Measurements from ENCODE around the gene TMEM59L. TPM values are rescaled to one million over a fixed set of nuclear protein-coding genes. Genes with fewer than 3 reads are reported as not detected.

TMEM59L gene
- total RNA-seq, 1 donor from 2014 or later = 1.5 TPM

DNA sequence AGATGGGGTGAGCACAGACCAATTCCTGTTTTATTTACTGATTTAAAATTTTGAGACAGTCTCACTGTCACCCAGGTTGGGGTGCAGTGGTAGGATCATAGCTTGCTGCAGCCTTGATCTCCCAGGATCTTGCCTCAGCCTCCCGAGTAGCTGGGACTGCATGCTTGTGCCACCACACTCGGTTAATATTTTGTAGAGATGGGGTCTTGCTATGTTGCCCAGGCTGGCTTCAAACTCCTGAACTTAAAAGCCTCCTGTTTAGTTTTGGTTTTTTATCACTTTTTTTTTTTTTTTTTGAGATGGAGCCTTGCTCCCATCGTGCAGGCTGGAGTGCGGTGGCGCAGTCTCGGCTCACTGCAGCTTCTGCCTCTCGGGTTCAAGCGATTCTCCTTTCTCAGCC is 36.3 kb upstream of the TMEM59L start:
- intact Hi-C loops (cut with micrococcal nuclease) = no loop called here
- peaks cover 48% of the 10 kb centered on the region for H3K36me3 ChIP-seq
- no peak for DNase-seq

DNA sequence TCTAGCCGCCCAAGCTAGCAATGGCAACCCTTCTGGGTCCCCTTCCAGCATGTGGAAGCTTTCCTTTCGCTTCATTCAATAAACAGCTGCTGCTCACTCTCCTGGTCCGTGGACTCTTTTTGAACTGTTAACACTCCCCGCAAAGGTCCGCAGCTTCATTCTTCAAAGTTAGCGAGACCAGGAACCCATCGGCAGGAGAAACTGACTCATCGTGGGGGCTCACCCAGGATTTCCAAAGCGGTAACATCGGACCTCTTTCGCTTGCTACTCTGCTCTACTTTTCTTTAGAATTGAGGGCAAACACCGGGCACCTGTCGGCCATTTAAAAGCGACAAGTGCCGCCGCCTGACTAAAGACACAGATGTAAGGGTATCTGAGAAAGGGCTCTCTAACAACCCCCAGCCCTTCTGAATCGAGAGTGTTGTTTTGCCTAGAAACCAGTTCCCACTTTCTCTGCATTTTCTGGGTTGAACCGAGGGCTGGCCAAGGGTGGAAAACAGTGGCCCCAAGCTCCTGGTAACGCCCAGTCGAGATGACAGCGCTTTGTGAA is 35.2 kb upstream of the TMEM59L start:
- DNase-seq = no peak
- Histone ChIP-seq H3K27me3 (ENCODE audit: low read depth) (no peaks in the 10 kb centered on the region), H3K9me3 (replicated peaks) (no peaks in the 10 kb centered on the region), H3K4me3 (no peak overlapping the region), H3K36me3 (peaks cover 48% of the 10 kb centered on the region), H3K27ac (replicated peaks) (no peak overlapping the region), H3K4me1 (peaks cover 12% of the 10 kb centered on the region)
- intact Hi-C loops (cut with micrococcal nuclease) = no loop called here
- TF ChIP-seq, protein P1, sequence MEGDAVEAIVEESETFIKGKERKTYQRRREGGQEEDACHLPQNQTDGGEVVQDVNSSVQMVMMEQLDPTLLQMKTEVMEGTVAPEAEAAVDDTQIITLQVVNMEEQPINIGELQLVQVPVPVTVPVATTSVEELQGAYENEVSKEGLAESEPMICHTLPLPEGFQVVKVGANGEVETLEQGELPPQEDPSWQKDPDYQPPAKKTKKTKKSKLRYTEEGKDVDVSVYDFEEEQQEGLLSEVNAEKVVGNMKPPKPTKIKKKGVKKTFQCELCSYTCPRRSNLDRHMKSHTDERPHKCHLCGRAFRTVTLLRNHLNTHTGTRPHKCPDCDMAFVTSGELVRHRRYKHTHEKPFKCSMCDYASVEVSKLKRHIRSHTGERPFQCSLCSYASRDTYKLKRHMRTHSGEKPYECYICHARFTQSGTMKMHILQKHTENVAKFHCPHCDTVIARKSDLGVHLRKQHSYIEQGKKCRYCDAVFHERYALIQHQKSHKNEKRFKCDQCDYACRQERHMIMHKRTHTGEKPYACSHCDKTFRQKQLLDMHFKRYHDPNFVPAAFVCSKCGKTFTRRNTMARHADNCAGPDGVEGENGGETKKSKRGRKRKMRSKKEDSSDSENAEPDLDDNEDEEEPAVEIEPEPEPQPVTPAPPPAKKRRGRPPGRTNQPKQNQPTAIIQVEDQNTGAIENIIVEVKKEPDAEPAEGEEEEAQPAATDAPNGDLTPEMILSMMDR (IDR thresholded peaks at IDR 0.05; ENCODE audit: borderline replicate concordance) = no peak

More for the DNA sequence above, 36.3 kb upstream of the TMEM59L start:
- TF ChIP-seq, protein P1 (IDR thresholded peaks at IDR 0.05; ENCODE audit: borderline replicate concordance) = no peak
- no peaks in the 10 kb centered on the region for H3K9me3 ChIP-seq (replicated peaks)
- H3K27ac ChIP-seq (replicated peaks) = no peak overlapping the region
- H3K27me3 ChIP-seq (ENCODE audit: low read depth) = no peaks in the 10 kb centered on the region
- no peak overlapping the region for H3K4me3 ChIP-seq
- peaks cover 20% of the 10 kb centered on the region for H3K4me1 ChIP-seq

DNA sequence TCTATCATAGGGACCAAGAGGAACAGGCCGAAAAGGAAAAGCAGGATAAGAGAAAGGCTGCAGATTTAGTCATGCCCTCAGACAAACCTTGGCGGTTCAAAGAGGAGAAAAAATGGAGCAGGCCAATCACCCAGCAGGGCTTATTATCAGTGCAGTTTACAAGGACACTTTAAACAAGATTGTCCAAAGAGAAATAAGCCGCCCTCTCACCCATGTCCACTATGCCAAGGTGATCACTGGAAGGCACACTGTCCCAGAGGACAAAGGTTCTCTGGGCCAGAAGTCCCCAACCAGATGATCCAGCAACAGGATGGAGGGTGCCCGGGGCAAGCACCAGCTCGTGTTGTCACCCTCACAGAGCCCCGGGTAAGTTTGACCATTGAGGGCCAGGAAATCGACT is 32.4 kb upstream of the TMEM59L start:
- Histone ChIP-seq H3K36me3 (peaks cover 24% of the 10 kb centered on the region), H3K4me3 (no peak overlapping the region), H3K4me1 (no peaks in the 10 kb centered on the region), H3K27me3 (ENCODE audit: low read depth) (no peaks in the 10 kb centered on the region), H3K27ac (replicated peaks) (no peak overlapping the region), H3K9me3 (replicated peaks) (no peaks in the 10 kb centered on the region)
- intact Hi-C loops (cut with micrococcal nuclease) = no loop called here
- TF ChIP-seq, protein P1 (IDR thresholded peaks at IDR 0.05; ENCODE audit: borderline replicate concordance) = no peak
- no peak for DNase-seq

DNA sequence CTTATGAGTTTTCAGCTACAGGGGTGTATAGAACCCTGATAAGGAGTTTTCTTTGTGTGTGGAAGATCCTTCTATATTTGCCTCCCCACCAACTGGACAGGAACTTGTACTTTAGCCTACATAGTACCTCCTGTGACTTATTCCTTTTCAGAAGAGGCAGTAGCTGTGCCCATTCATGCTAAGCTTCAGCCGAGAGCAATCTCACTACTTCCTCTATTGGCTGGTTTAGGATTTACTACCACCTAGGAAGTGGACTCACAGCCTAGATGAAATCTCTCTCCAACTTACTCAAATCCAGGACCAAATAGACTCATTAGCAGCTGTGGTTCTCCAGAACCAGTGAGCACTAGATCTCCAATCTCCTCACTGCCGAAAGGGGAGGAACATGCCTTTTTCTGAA is 26.4 kb upstream of the TMEM59L start:
- no peak overlapping the region for H3K27ac ChIP-seq (replicated peaks)
- no peaks in the 10 kb centered on the region for H3K27me3 ChIP-seq (ENCODE audit: low read depth)
- H3K4me3 ChIP-seq = no peak overlapping the region
- intact Hi-C loops (cut with micrococcal nuclease) = no loop called here
- H3K4me1 ChIP-seq = peaks cover 32% of the 10 kb centered on the region
- no peaks in the 10 kb centered on the region for H3K9me3 ChIP-seq (replicated peaks)
- H3K36me3 ChIP-seq = peaks cover 9% of the 10 kb centered on the region
- TF ChIP-seq, protein P1 (IDR thresholded peaks at IDR 0.05; ENCODE audit: borderline replicate concordance) = no peak
- no peak for DNase-seq

DNA sequence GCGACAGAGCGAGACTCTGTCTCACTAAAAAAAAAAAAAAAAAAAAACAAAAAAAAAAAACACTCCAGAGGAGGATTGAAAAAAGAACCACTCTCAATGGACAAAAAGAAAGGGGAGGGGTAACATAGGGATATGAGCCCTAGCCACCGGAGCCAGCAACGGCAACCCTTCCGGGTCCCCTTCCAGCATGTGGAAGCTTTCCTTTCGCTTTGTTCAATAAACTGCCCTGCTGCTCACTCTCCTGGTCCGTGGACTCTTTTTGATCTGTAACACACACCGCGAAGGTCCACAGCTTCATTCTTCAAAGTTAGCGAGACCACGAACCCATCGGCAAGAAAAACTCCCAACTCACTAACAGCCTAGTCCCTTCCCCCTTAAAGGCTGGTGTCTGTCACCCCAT is 25.1 kb upstream of the TMEM59L start:
- TF ChIP-seq, protein P1 (IDR thresholded peaks at IDR 0.05; ENCODE audit: borderline replicate concordance) = no peak
- Histone ChIP-seq H3K9me3 (replicated peaks) (no peaks in the 10 kb centered on the region), H3K36me3 (peaks cover 12% of the 10 kb centered on the region), H3K27ac (replicated peaks) (peak overlapping the region; percentile 97), H3K4me3 (no peak overlapping the region), H3K4me1 (peaks cover 32% of the 10 kb centered on the region), H3K27me3 (ENCODE audit: low read depth) (no peaks in the 10 kb centered on the region)
- intact Hi-C loops (cut with micrococcal nuclease) = no loop called here
- DNase-seq = no peak

Measured in left ventricle myocardium inferior (tissue), 1 donor.